SHP77 (cell line): ENCODE measurements around the gene EVA1A.

Experiments used
- DNase-seq, 2 experiments: peaks; one replicate each; lab custom pipeline; 2025; lab: John Stamatoyannopoulos, UW

Gene EVA1A, protein sequence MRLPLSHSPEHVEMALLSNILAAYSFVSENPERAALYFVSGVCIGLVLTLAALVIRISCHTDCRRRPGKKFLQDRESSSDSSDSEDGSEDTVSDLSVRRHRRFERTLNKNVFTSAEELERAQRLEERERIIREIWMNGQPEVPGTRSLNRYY

GRCh38 chr2:75560768-75561565 lies at the start of gene EVA1A:
Gene EVA1A, minus strand, starts transcription at chr2:75560939. Its CDS starts 42,799 bp downstream, at chr2:75518140.
- DNase-seq, result peak; percentile 57 to 73

GRCh38 chr2:75609937-75610508 lies 49.3 kb upstream of the EVA1A start:
- DNase-seq, result no peak

- DNase-seq, result no peak
These were observed 48.6 kb upstream of the EVA1A start for GRCh38 chr2:75609334-75609689.

DNA sequence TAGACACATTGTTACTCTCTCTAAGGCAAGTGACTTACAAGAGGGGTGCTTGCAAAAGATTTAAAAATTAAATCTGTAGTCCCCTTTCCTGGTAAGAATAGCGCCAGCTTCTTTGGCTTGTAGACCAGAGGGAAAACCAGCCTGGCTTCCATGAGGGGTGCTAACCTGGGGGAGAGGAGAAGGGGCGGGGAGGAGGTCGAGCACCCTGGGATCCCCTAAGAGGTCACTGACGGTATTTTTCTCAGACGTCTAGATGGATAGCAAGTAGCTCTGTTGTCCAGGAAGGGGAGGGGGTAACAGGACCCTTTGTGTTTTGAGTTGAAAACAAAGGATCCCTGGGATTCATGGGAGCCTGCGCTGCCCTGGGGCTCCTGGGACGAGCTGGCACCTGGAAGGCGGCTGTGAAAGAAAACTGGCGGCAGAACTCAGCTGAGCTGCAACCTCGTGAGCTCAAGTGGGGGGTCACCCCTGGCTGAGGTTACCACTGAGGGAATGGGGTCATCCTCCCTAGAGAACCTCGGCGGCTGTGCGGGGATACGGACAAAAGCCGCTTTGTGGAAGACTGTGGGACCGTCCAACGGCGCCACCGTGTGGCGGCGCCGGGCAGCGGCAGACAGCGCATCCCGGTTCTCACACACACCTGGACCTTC lies 48.1 kb upstream of the EVA1A start:
- DNase-seq, result peak; percentile 46 to 65

DNA sequence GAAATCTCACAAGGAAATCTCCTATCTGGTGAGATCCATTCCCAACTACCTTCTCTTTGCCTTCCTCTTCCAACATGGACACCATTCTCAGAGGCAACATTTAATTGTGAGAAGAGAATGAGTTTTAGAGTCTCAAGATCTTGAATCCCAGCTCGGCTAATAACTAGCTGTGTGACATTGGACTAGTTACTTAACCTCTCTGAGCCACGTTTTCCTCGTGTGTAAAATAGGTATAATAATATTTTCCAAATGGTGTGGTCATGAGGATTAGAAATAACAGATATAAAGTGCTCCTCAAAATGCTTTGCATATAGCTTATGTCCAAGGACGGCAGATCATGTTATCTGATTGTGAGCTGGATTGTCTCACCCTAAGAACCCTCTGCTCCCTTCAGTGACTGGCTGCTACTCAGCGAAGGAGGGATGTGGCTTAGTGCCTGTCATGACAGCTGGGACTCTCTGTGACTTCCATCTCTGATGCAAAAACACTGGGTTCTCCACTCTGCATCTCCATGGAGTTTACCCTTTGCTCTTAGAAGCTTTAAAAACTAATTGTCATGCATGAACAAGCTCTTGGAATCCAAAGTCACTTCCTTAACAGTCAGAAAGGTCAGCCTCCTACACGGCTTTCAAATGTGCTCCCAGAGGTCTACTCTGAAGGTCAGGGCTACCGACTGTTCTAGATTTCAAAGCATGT lies 47.4 kb upstream of the EVA1A start:
- peak in 1 of 2 experiments; percentile 4 for DNase-seq

- no peak for DNase-seq
These were observed 46.7 kb upstream of the EVA1A start for GRCh38 chr2:75607400-75607798.

- DNase-seq, result no peak
These were observed 46.1 kb upstream of the EVA1A start for GRCh38 chr2:75606761-75607399.

DNA sequence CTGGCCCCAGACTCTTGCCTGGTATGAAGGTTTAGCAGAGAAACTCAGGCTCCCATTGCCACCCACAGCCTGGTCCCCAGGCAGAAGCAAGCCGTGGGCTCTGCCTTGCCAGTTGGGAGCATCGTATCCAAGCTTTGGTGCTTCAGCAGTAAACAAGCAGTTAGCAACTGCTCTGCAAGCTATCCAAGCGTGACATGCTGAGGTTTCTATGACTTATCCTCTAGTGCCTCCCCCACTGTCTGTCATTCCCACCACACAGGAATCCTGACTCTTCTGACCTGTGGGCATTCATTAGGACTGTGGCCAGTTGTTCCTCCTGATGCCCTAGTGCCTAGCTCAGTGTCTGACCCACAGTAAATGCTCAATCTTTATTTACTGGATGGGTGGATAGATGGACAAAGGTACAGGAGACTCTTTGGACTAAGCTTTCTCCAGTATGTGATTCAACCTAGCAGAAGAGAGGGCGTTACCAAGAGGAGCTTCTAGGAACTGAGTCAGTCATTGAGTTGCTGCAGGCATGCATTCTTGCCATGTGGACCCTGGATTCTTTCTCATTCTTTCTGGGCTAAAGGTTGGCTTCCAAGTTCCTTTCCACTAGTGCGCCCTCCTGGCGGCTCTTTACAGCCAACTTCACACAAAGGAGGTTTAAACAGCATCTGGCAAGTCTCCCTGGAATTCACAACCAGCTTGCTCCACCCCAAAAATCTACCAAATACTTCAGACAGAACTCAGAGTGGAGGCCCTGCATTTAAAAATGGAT lies 45.2 kb upstream of the EVA1A start:
- peak in 1 of 2 experiments; percentile 2 for DNase-seq

DNA sequence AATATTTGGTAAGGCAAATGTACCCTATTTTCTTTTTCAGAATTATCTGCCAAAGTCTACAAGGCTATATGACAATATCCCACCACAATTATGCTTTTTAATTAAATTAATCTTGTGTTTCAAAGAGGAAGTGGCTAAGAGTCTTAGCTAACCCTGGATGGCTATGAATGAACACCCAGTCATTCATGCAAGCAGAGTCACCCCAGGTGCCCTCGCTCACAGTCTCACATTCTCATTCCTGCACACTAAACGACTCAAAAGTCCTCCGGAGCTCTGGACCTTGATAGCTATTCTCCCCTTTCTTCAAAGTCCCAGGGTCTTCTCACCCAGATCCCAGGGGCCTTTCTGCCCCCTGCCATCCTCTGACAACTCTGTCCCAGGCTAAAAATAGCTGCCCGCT lies 43.7 kb upstream of the EVA1A start:
- DNase-seq, result no peak

- DNase-seq, result no peak
These were observed 42.7 kb upstream of the EVA1A start for GRCh38 chr2:75603477-75603876.

DNA sequence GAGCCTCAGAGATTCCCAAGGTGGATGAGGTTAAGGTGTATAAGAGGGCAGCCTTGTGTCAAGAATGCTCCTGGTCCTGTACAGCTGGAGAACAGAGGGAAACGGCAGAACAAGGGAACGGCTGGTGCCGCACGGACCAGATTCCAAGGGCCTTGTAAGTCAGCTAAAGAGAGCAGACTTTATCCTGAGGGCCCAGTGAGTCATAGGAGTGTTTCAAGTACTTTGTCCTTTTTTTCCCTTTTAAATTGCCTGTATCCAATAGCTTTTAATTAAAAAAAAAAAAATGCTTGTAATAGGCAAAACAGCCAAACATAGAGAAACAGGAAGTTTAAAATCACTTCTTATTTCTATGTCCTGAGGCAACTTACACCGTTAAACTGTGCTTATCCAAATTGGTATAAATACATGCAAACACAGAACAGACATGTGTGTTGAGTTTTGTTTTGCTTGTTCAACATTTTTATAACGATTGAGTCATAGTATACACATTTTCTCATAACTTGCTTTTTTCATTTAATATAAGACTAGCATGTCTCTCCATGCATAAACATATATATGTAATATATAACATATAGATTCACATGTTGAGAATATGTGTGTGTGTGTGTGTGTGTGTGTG lies 42.1 kb upstream of the EVA1A start:
- no peak for DNase-seq

DNA sequence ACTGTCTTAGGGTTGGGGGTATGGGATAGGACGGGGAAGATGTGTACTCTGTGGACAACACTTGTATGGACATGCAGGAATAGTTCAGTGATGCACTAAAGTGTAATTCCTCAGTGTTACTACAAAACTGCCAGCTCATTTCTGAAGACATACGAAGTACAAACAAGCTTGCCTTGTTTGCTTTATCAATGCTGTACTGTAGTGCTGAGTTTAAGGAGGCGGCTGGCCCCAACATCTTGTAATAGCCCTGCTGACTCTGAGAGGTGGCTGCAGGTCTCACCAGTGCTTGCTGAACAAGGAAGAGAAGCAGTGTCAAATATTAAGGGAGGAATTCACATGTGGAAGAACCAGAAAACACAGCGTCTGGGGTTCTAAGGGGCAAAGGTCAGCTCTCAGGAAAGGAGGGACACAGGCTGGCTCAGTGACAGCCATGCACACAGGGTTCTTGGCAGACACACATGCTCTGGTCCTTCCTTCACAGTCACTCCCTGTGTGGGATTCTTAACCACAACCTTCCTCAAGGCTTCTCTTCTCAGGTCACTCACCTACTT lies 39.8 kb upstream of the EVA1A start:
- DNase-seq, result no peak

- no peak for DNase-seq
These were observed 37.9 kb upstream of the EVA1A start for GRCh38 chr2:75598589-75599155.

DNA sequence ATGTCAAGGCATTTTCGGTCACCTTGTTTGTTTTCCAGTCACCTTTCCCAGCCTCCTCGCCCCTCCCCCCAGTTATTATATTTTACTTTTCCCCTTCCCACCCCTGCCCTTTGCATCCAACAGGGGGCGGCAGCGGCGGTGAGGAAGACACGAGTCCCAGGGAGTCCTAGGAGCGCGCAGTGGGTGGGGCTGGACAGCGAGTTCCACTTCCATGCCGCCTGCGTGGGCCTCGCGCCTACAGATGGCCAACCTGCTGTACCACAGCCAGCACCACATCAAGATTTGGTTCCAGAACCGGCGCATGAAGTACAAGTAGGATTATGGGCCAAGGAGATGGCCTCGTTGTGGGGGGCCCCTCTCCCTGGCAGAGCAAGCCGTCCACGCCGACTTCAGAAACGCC lies 37.2 kb upstream of the EVA1A start:
- DNase-seq, result no peak

DNA sequence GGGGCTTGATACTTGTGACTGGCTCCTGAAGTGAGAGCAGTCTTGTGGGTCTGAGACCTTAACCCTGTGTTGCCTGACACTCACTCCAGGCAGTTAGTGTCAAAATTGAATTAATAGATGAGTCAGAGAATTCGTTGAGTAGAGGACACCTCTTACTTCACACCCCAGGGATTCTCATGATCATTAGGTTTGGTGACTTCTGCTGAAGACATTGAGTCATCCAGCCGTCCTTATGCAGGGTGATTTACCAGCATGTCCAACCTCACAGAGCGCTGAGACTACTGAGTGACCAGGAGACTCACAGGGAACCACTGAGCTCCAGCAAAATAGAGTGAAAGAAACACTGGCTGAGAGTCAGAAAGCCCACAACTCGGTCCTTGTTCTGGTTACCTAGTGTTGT lies 36.0 kb upstream of the EVA1A start:
- no peak for DNase-seq

DNA sequence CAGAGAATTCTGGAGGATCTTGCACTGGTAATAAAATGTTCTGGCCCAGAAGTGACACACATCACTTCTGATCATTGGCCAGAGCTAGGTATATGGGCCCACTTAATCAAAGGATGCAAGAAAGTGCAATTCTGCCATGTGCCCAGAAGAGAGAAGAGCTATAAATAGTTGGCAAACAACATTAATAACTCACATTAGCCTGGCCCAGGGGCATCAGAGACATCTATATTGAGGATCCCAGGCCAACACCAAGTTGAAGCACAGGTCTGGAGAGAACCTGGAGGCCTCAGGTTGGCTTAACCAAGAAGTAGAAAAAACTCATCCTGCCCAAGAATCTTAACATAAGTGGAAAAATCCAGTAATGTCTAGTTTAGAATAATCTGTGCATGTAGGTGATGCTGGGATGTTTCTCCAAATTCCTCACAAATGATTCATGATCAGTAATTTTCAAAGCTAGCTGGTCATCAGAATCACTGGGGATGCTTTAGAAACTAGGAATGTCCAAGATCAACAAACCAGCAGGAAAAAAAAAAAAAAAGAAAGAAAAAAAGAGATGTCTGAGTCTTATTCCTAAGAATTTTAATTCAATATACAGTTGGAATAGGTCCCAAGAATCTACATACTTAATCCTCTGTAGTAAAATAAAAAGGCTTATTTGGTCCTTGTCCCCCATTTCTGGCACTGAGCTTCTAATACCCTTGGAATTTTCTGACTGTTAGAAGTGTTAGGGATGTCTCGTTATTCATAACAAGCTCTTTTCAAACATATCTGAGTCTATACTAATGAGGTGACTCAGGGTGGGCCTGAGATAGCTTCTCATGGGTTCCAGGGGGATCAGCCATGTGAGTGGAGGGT lies 35.0 kb upstream of the EVA1A start:
- DNase-seq, result no peak

DNA sequence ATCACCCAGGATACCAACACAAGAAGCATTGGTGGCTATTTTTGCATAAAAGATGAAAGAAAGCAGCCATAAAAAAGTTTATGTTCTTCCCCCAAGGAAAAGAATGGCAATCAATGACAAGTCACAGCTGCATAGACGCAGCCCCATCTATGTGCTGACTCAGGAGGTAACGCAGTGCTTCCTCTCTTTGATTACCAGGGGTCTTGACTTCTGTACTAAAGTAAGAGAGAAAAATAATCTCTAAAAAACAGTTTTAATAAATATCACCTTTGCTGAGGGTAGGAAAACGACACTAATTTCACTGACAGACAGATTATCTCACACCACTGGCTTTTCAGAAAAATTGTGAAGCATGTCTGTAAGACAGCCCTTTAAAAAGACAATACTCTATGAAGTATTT lies 33.9 kb upstream of the EVA1A start:
- no peak for DNase-seq

DNA sequence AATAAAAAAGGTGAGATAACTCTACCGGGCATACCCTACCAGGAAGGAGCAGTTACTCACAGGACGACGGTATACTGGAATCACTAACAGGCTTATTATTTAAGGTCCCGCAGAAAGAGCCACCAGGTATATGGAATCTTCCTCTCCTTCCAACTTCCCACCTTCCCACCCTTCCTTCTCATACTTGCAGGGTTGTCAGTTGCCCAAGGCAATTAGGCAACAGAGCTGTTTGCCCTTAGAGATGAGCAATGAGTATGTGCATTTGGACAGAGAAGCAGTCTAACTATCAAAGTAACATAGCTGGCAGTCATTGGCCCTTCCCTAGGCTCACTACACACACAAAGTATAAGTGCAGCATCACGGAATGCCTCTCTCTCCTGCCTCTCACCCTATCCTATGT lies 32.1 kb upstream of the EVA1A start:
- no peak for DNase-seq

DNA sequence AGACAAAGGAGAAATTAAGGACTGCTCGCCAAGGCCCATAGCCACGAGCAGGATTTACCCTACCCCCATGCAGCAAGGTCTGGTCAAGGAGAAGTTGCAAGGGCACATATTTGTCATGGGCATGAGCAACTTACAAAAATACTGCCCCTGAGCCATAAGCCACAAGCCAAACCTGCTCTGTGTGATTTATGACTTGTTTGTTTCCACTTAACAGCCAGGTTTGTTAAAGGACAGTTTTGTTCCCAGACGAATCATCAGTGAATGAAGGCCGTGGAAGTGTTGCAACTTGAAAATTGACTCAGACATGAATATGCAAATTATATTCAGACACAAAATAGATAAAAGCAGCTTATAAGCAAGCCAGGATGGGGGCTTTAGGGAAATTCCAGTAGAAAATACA lies 31.3 kb upstream of the EVA1A start:
- peak; percentile 18 to 29 for DNase-seq
